Mesenchymal stem cell (in vitro differentiated cells and primary cell): ENCODE measurements around the gene UBTF. TPM values are rescaled to one million over a fixed set of nuclear protein-coding genes. Genes with fewer than 3 reads are reported as not detected.

Experiments used
- DNase-seq: peaks from one replicate; pipeline ENCODE4 v3.0.0-alpha.2; 2013
- H2AFZ ChIP-seq: one replicate; pipeline ENCODE4 v1.6.1; 2013; ENCODE audit warnings: low read depth, mild to moderate bottlenecking, control low read depth, inconsistent platforms, low read length, moderate library complexity
- H2AK5ac ChIP-seq: 2 replicates; pipeline ENCODE4 v1.6.1; 2013; ENCODE audit warnings: low read length, moderate library complexity, mild to moderate bottlenecking, inconsistent platforms; ENCODE audit not compliant: severe bottlenecking
- H2BK120ac ChIP-seq: one replicate; pipeline ENCODE4 v1.6.1; 2013; ENCODE audit warnings: low read depth, mild to moderate bottlenecking, inconsistent platforms, low read length, moderate library complexity
- H2BK12ac ChIP-seq, 2 experiments: one replicate each; pipeline ENCODE4 v1.6.1; 2013; ENCODE audit warnings: inconsistent platforms in 2 of 2, low read length in 2 of 2, mild to moderate bottlenecking in 2 of 2, moderate library complexity in 2 of 2, control low read depth in 1 of 2
- H2BK15ac ChIP-seq: one replicate; pipeline ENCODE4 v1.6.1; 2013; ENCODE audit warnings: mild to moderate bottlenecking, low read depth, inconsistent platforms; ENCODE audit not compliant: poor library complexity, severe bottlenecking
- H2BK5ac ChIP-seq: 2 replicates; pipeline ENCODE4 v1.6.1; 2013; ENCODE audit warnings: low read depth, mild to moderate bottlenecking, low read length, control low read depth, inconsistent platforms; ENCODE audit not compliant: poor library complexity, severe bottlenecking
- H3K14ac ChIP-seq, 2 experiments: one replicate each; pipeline ENCODE4 v1.6.1; 2013; ENCODE audit warnings: inconsistent platforms in 2 of 2, low read length in 2 of 2, control low read depth in 1 of 2, mild to moderate bottlenecking in 1 of 2, moderate library complexity in 1 of 2
- H3K18ac ChIP-seq, 2 experiments: one replicate each; pipeline ENCODE4 v1.6.1; 2013; ENCODE audit warnings: inconsistent platforms in 2 of 2, low read length in 2 of 2, control low read depth in 1 of 2, low read depth in 1 of 2, mild to moderate bottlenecking in 1 of 2
- H3K23ac ChIP-seq, 2 experiments: one replicate each; pipeline ENCODE4 v1.6.1; 2013; ENCODE audit warnings: inconsistent platforms in 2 of 2, low read length in 2 of 2, mild to moderate bottlenecking in 2 of 2, moderate library complexity in 2 of 2, control low read depth in 1 of 2
- H3K27ac ChIP-seq: 2 replicates; pipeline ENCODE4 v1.5.1; 2013; ENCODE audit warnings: mild to moderate bottlenecking, moderate library complexity, low read length, control low read depth, inconsistent platforms; ENCODE audit not compliant: poor library complexity, severe bottlenecking
- H3K27me3 ChIP-seq, 2 experiments: 2 replicates each; pipeline versions ENCODE4 v1.6.1 to v1.7.0; 2013; ENCODE audit warnings: low read length in 2 of 2, mild to moderate bottlenecking in 2 of 2, moderate library complexity in 2 of 2, control low read depth in 1 of 2, inconsistent platforms in 1 of 2; ENCODE audit not compliant: control insufficient read depth in 1 of 2, insufficient read depth in 1 of 2
- H3K36me3 ChIP-seq, 2 experiments: 2 replicates each; pipeline versions ENCODE4 v1.6.1 to v1.7.0; 2013; ENCODE audit warnings: low read length in 2 of 2, control low read depth in 1 of 2, inconsistent platforms in 1 of 2, low read depth in 1 of 2, mild to moderate bottlenecking in 1 of 2; ENCODE audit not compliant: insufficient read depth in 2 of 2, control insufficient read depth in 1 of 2
- H3K4ac ChIP-seq, 2 experiments: one replicate each; pipeline ENCODE4 v1.6.1; 2013; ENCODE audit warnings: inconsistent platforms in 2 of 2, low read length in 2 of 2, mild to moderate bottlenecking in 2 of 2, moderate library complexity in 2 of 2, control low read depth in 1 of 2, low read depth in 1 of 2
- H3K4me1 ChIP-seq: 2 replicates; pipeline ENCODE4 v1.6.1; 2013; ENCODE audit warnings: low read depth, low read length, control low read depth; ENCODE audit not compliant: control insufficient read depth, insufficient read depth
- H3K4me2 ChIP-seq: 2 replicates; pipeline ENCODE4 v1.6.1; 2013; ENCODE audit warnings: low read length, mild to moderate bottlenecking, inconsistent platforms; ENCODE audit not compliant: poor library complexity, severe bottlenecking
- H3K4me3 ChIP-seq, 2 experiments: 2 replicates each; pipeline versions ENCODE4 v1.5.1 to v1.7.0; 2013; ENCODE audit warnings: low read length in 2 of 2, mild to moderate bottlenecking in 2 of 2, control low read depth in 1 of 2, low read depth in 1 of 2; ENCODE audit not compliant: insufficient read depth in 1 of 2
- H3K79me1 ChIP-seq: replicated peaks from 2 replicates; pipeline ENCODE4 v1.6.1; 2013; ENCODE audit warnings: mild to moderate bottlenecking, control low read depth, low read length, inconsistent platforms; ENCODE audit not compliant: poor library complexity, severe bottlenecking
- H3K9ac ChIP-seq: 2 replicates; pipeline ENCODE4 v1.7.0; 2013; ENCODE audit warnings: mild to moderate bottlenecking, low read length, moderate library complexity
- H3K9me3 ChIP-seq: 2 replicates; pipeline ENCODE4 v1.7.0; 2013; ENCODE audit warnings: mild to moderate bottlenecking, low read length; ENCODE audit not compliant: control insufficient read depth
- H4K8ac ChIP-seq: one replicate; pipeline ENCODE4 v1.6.1; 2013; ENCODE audit warnings: inconsistent platforms, mild to moderate bottlenecking, low read length, moderate library complexity
- H4K91ac ChIP-seq: one replicate; pipeline ENCODE4 v1.6.1; 2013; ENCODE audit warnings: mild to moderate bottlenecking, low read length, inconsistent platforms
- WGBS: methylation state at CpG from one replicate; pipeline ENCODE4 v1.1.7; 2013; ENCODE audit warnings: mixed read lengths; 5-methylcytosine and 5-hydroxymethylcytosine counted together
- small RNA-seq: library from polyadenylated mRNA; stranded (forward); fragments of <200 nt; extraction: miRNeasy Mini kit (QIAGEN cat#:217004); gene quantifications from one replicate; pipeline ENCODE3, GENCODE V24; 2013; ENCODE audit warnings: low read depth

UBTF gene

GRCh38 chr17:44155488-44155887 is 64.0 kb downstream of the UBTF start:
- H3K23ac ChIP-seq = no peak overlapping the region
- H3K79me1 ChIP-seq = peaks cover 11% of the 10 kb centered on the region
- H3K4me2 ChIP-seq = no peak overlapping the region
- no peak overlapping the region for H3K14ac ChIP-seq
- H3K4ac ChIP-seq = no peak overlapping the region
- no peak overlapping the region for H2BK120ac ChIP-seq
- no peak overlapping the region for H4K91ac ChIP-seq
- no peak overlapping the region for H2AK5ac ChIP-seq
- peaks cover 17 to 44% of the 10 kb centered on the region in 2 experiments for H3K36me3 ChIP-seq
- peaks cover 5% of the 10 kb centered on the region for H3K4me1 ChIP-seq
- H2AFZ ChIP-seq = no peak overlapping the region
- H3K27me3 ChIP-seq = no peaks in the 10 kb centered on the region
- H3K18ac ChIP-seq = peak overlapping the region in 1 of 2 experiments; percentile 11
- H2BK15ac ChIP-seq = no peak overlapping the region
- H3K27ac ChIP-seq = no peak overlapping the region
- H3K9me3 ChIP-seq = no peaks in the 10 kb centered on the region
- DNase-seq = no peak
- H2BK12ac ChIP-seq = no peak overlapping the region
- WGBS = 92% methylated on average over 2 of the region's 2 CpGs
- no peak overlapping the region for H4K8ac ChIP-seq
- H3K4me3 ChIP-seq = no peak overlapping the region
- no peak overlapping the region for H3K9ac ChIP-seq
- no peak overlapping the region for H2BK5ac ChIP-seq

Small RNA genes within 50 kb of the gene (small RNA-seq; reads per million reads assigned to genes)
- not detected for gene MIR6782
